MM.1S (cell line): ENCODE results near the gene ATN1.

Experiments used
- EZH2 ChIP-seq: fragments of 300-600 bp; sonication (generic); optimal IDR thresholded peaks from 2 replicates; pipeline ENCODE3; 2017; ENCODE audit warnings: low read depth, mild to moderate bottlenecking, antibody characterized with exemption, low read length, mixed read lengths
- TF ChIP-seq, protein P1 (sequence below): fragments of 300-600 bp; sonication (generic); IDR thresholded peaks from 2 replicates; pipeline ENCODE4 v1.5.1; 2016; ENCODE audit warnings: antibody characterized with exemption, low read length, mixed read lengths

DNA sequence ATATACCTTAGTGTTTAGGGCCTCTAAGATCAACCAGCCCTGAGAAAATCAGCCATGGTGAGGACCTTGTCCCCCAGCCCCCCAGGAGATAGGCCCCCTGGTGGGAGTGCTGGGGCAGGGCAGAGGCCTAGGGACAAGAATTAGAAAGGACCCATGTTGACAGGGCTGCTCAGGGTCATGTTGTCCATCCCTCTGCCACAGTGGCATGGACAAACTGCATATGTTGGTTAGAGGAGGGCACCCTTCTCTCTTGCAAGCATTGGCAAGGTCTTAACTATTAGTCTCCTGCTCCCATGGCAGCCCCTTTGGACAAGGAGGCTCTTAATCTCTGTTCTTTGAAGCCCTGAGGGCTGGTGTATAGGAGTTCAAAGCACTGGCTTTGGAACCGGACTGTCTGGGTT, 22.6 kb downstream of the ATN1 start:
- TF ChIP-seq, protein P1, sequence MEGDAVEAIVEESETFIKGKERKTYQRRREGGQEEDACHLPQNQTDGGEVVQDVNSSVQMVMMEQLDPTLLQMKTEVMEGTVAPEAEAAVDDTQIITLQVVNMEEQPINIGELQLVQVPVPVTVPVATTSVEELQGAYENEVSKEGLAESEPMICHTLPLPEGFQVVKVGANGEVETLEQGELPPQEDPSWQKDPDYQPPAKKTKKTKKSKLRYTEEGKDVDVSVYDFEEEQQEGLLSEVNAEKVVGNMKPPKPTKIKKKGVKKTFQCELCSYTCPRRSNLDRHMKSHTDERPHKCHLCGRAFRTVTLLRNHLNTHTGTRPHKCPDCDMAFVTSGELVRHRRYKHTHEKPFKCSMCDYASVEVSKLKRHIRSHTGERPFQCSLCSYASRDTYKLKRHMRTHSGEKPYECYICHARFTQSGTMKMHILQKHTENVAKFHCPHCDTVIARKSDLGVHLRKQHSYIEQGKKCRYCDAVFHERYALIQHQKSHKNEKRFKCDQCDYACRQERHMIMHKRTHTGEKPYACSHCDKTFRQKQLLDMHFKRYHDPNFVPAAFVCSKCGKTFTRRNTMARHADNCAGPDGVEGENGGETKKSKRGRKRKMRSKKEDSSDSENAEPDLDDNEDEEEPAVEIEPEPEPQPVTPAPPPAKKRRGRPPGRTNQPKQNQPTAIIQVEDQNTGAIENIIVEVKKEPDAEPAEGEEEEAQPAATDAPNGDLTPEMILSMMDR: peak; percentile 67
- TF ChIP-seq EZH2: no peak
